Stimulated activated CD4-positive, alpha-beta T cell treated with anti-CD3 and anti-CD28 coated beads, Interleukin-1b, Interleukin-23, amount 100 ng/mL, for 1 hour (primary cell): ENCODE measurements around the gene PREX1.

ENCODE experiments used
- DNase-seq, 2 donors: peaks; one replicate each; pipeline ENCODE4 v3.0.0-alpha.2; 2020; ENCODE audit warnings: low read depth in 2 of 2

The PREX1 gene

DNA sequence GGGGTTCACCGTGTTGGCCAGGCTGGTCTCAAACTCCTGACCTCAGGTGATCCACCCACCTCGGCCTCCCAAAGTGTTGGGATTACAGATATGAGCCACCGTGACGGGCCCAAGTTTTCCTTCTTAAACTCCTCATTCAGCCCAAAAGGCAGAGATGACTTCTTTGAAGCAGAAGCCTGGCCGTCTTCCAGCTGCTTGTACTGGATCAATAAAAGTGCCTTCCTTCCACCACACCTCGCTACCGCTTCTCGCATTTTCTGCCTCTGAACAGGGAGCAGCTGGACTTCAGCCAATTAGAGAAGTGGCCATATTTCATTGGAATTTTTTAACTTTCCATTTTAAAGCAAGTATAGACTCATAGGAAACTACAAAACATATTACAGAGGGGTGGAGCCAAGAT, 241.1 kb downstream of the PREX1 start:
- DNase-seq: no peak

GRCh38 chr20:48585061-48585870, 242.5 kb downstream of the PREX1 start:
- no peak for DNase-seq

- no peak for DNase-seq
Measured at GRCh38 chr20:48584391-48585060, 243.3 kb downstream of the PREX1 start.

DNA sequence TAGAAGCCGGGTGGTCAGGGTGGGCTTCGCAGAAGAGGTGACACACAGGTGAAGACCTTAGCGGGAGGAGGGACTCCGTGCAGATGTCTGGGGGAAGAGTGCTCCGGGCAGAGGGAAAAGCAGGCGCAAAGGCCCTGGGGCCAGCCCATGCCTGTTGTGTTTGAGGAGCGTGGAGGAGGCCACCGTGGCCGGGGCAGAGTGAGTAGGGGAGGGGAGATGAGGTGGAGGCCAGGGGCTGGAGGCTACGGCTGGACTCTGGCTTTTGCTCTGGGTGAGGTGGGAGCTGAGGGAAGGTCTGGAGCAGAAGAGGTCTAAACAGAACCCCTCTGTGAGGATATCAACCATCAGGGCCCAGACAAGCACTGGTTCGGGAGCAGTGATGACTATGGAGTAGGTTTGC, 244.0 kb downstream of the PREX1 start:
- no peak for DNase-seq

DNA sequence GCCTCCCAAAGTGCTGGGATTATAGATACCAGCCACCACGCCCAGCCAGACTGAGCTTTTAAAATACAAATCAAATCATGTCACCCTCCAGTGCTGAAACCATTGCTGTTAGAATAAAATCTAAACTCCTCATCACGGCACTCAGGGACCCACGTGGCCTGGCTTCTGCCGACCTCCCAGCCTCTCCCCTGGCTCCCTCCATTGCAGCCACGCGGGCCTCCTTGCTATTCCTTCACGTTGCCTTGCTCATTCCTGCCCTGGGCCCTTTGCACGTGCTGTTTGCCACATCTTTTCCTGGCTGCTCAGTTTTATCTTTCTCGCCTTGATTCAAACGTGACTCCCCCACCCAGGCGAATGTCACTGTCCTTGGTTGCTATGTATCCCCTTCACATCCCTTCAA, 244.6 kb downstream of the PREX1 start:
- no peak for DNase-seq

DNA sequence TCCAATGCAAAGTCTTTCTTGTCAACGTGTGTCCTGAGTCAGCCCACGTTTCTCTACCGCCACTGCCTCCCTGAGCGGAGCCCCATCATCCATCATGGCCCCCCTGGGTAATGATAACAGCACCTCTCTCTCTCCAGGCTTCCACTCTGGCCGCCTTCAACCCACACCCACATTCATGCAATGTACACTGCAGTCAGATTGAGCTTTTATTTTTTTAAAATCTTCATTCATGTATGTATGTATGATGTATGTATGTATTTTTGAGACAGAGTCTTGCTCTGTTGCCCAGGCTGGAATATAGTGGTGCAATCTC, 245.2 kb downstream of the PREX1 start:
- DNase-seq: no peak

GRCh38 chr20:48581167-48581566, 246.6 kb downstream of the PREX1 start:
- DNase-seq: no peak

GRCh38 chr20:48578397-48579098, 249.3 kb downstream of the PREX1 start:
- DNase-seq: no peak

DNA sequence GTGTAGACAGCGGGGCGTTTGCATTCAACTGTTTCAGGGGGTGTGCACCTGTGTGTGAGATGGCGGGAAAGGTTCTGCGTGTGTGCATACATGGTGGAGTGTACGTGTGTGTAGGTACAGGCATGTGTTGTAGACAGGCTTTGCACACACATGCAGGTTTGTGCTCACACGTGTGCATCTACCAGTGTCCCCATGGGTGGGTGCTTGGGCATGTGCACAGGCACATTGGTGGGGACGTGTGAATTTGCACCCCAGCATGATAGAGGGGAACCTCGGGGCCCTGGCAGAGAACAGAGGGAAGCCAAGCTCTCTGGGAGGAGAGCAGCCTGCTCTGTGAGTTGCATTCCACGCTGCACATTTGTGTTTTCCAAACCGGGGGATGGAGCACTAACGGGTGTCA, 250.2 kb downstream of the PREX1 start:
- DNase-seq: no peak

DNA sequence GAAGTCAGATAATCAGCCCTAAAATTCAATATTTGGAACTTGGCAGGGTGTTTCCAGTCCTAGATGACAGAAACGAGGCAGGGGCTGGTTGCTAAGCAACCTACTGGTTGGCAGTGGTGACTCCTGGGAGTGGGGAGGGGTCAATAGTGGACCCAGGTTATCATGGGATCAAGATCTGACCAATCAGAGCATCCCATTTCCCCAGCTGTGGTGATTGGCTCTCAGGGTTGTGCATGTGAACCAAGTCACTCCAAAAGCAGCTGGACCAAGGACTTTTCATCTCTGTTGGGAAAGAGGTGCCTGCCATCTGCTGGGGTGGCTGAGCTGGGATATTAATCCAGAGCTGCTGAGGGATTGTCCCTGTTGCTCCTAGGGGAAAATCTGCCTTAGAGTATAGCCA, 253.4 kb downstream of the PREX1 start:
- no peak for DNase-seq
